Head of caudate nucleus (tissue), 42 donors: ENCODE results near the gene LDLR.
"Not testable (repeated sequence)": the region's sequence is repeated elsewhere in the genome, so short reads cannot be mapped to it uniquely, and the experiment has no call there.

Experiments
- DNase-seq, 42 donors: peaks; one replicate each; pipeline versions ENCODE4 v3.0.0 to v3.0.0-alpha.2; 2020 to 2021; ENCODE audit warnings: mixed read lengths in 7 of 42
- intact Hi-C: fragments of 100-400 bp; cut with DNase I; formaldehyde crosslinking; loops from one replicate; pipeline ENCODE4 v1.15.0; 2022

The LDLR gene

DNA sequence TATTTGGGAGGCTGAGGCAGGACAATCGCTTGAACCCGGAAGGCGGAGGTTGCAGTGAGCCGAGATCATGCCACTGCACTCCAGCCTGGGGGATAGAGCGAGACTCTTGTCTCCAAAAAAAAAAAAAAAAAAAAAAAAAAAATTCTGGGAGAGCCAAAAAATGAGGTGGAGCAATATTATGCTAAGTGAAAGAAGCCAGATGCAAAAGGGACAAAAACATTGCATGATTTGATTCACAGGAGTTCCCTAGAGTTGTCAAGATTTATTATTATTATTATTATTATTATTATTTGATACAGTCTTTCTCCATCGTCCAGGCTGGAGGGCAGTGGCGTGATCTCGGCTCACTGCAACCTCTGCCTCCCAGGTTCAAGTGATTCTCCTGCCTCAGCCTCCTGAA, 91.7 kb downstream of the LDLR start:
- intact Hi-C loops, DNase-seq: not testable (repeated sequence)

DNA sequence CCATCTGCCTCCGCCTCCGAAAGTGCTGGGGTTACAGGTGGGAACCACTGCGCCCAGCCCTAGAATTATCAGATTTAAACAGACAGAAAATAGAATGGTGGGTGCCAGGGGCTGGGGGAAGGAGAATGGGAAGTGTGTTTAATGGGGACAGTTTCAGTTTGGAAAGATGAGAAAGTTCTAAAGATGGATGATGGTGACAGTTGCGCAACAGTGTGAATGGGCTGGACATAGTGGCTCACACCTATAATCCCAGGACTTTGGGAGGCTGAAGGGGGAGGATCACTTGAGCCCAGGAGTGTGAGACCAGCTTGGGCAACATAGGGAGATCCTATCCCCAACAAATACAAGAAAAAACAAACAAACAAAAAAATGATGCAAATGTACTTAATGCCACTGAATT, 92.2 kb downstream of the LDLR start:
- DNase-seq, result no peak
- intact Hi-C loops, result no loop called here
